ENCODE measurements around the gene PKMYT1.
A peak's percentile ranks its signal among the peaks of the same experiment; 100 is the strongest.

PKMYT1 gene

GRCh38 chr16:3000540-3000939 lies 20.3 kb upstream of the PKMYT1 start:
- DNase-seq, result no peak

GRCh38 chr16:2999929-3000328 lies 19.7 kb upstream of the PKMYT1 start:
- no peak for DNase-seq

- DNase-seq, result no peak
Measured at GRCh38 chr16:2996298-2996697, 16.1 kb upstream of the PKMYT1 start.

- no peak for DNase-seq
Measured at GRCh38 chr16:2992383-2993081, 12.3 kb upstream of the PKMYT1 start.

GRCh38 chr16:2991566-2992261 lies 11.5 kb upstream of the PKMYT1 start:
- no peak for DNase-seq

GRCh38 chr16:2990891-2991290 lies 10.6 kb upstream of the PKMYT1 start:
- no peak for DNase-seq

- no peak for DNase-seq
Measured at GRCh38 chr16:2988590-2989099, 8.4 kb upstream of the PKMYT1 start.

- DNase-seq, result no peak
Measured at GRCh38 chr16:2987833-2988232, 7.6 kb upstream of the PKMYT1 start.

GRCh38 chr16:2987286-2987685 lies 7.0 kb upstream of the PKMYT1 start:
- DNase-seq, result no peak

- DNase-seq, result no peak
Measured at GRCh38 chr16:2986623-2987188, 6.5 kb upstream of the PKMYT1 start.

- DNase-seq, result no peak
Measured at GRCh38 chr16:2985893-2986355, 5.7 kb upstream of the PKMYT1 start.

- DNase-seq, result no peak
Measured at GRCh38 chr16:2985462-2985861, 5.2 kb upstream of the PKMYT1 start.

GRCh38 chr16:2983706-2984136 lies 3.5 kb upstream of the PKMYT1 start:
- peak in 46 of 51 donors; percentile 20 to 87 (median 66) for DNase-seq

- no peak for DNase-seq
Measured at GRCh38 chr16:2982402-2982801, 2.2 kb upstream of the PKMYT1 start.

- DNase-seq, result no peak
Measured at GRCh38 chr16:2981899-2982250, 1.6 kb upstream of the PKMYT1 start.

GRCh38 chr16:2981177-2981898 lies 1.1 kb upstream of the PKMYT1 start:
- no peak for DNase-seq

- DNase-seq, result no peak
Measured at GRCh38 chr16:2979669-2980226, 498 bp downstream of the PKMYT1 start.

- DNase-seq, result peak in 16 of 51 donors; percentile 11 to 49 (median 36)
Measured at GRCh38 chr16:2977440-2977839, 2.8 kb downstream of the PKMYT1 start.

- DNase-seq, result no peak
Measured at GRCh38 chr16:2976673-2977072, 3.6 kb downstream of the PKMYT1 start.

GRCh38 chr16:2976201-2976600 lies 4.0 kb downstream of the PKMYT1 start:
- DNase-seq, result peak in 10 of 51 donors; percentile 14 to 45 (median 26)

GRCh38 chr16:2975161-2975795 lies 5.0 kb downstream of the PKMYT1 start:
- DNase-seq, result no peak
